ENCODE results near the gene PTK6. TPM values are rescaled to one million over a fixed set of nuclear protein-coding genes. Genes with fewer than 3 reads are reported as not detected.

The PTK6 gene
- total RNA-seq, 1 donor from 2014 or later: not detected

DNA sequence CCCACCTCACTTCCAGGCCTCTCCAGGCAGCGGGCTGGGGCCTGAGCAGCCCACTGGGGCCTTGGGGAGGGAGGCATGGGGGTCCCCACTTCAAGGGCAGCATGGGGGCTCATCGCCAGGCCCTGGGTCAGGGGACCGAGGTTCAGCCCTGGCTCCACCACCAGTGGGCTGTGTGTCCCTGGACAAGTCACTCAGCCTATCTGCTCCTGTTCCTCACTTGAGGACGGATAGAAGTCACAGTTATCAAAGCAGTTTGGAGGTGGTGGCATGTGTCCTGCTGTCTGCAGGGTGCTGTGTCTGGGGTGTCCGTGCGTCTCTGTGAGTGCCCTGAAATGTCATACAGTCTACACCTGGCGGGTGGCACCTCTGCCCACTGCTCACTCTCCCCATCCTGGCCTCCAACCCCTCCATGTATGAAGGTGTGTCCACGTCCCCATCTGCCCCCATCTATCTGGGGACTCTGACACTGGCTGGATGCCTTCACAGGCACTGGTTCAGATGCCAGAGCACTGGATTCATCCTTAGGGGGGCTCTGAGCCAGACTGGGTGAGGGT lies 41.9 kb downstream of the PTK6 start:
- Mint-ChIP-seq H3K36me3 (ENCODE audit: low read depth, unreplicated experiment) (peaks cover 15% of the 10 kb centered on the region), H3K27me3 (ENCODE audit: unreplicated experiment) (peaks cover 13% of the 10 kb centered on the region), H3K4me3 (ENCODE audit: unreplicated experiment) (no peak overlapping the region), H3K27ac (ENCODE audit: unreplicated experiment) (no peak overlapping the region), H3K9me3 (ENCODE audit: unreplicated experiment) (no peaks in the 10 kb centered on the region), H3K4me1 (ENCODE audit: unreplicated experiment) (no peaks in the 10 kb centered on the region)
- DNase-seq (ENCODE audit: low spot score): no peak
- TF ChIP-seq, protein P1, sequence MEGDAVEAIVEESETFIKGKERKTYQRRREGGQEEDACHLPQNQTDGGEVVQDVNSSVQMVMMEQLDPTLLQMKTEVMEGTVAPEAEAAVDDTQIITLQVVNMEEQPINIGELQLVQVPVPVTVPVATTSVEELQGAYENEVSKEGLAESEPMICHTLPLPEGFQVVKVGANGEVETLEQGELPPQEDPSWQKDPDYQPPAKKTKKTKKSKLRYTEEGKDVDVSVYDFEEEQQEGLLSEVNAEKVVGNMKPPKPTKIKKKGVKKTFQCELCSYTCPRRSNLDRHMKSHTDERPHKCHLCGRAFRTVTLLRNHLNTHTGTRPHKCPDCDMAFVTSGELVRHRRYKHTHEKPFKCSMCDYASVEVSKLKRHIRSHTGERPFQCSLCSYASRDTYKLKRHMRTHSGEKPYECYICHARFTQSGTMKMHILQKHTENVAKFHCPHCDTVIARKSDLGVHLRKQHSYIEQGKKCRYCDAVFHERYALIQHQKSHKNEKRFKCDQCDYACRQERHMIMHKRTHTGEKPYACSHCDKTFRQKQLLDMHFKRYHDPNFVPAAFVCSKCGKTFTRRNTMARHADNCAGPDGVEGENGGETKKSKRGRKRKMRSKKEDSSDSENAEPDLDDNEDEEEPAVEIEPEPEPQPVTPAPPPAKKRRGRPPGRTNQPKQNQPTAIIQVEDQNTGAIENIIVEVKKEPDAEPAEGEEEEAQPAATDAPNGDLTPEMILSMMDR (IDR thresholded peaks at IDR 0.05; ENCODE audit: unreplicated experiment): no peak

DNA sequence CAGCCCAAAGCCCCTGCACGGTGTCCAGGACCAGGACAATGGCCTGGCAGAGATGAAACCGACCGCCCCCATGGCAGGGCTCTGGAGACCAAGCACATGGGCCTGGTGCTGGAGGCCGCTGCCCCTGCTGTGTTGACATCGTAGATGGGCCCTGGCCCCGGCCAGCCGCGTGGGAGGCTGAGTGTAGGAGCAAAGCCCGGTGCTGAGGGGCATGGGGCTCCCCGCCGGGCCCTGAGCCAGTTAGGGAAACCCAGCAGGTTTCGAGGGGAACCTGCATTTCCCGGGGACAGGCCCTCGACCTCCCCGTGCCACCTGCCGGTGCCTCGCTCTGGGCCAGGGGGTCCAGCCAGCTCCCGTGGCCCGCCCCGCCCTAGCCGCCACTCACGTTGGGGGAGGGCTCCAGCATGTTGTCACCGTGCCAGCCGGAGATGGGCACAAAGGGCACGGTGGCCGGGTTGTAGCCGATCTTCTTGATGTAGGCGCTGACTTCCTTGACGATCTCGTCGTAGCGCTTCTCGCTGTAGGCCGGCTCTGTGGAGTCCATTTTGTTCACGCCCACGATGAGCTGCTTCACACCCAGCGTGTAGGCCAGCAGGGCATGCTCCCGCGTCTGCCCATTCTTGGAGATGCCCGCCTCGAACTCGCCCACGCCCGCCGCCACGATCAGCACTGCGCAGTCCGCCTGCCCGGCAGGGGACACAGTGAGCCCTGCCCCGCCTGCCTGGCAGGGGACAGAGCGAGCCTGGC lies 42.6 kb downstream of the PTK6 start:
- H3K27ac Mint-ChIP-seq (ENCODE audit: unreplicated experiment): no peak overlapping the region
- DNase-seq (ENCODE audit: low spot score): no peak
- no peaks in the 10 kb centered on the region for H3K4me1 Mint-ChIP-seq (ENCODE audit: unreplicated experiment)
- no peak overlapping the region for H3K4me3 Mint-ChIP-seq (ENCODE audit: unreplicated experiment)
- H3K36me3 Mint-ChIP-seq (ENCODE audit: low read depth, unreplicated experiment): peaks cover 15% of the 10 kb centered on the region
- H3K9me3 Mint-ChIP-seq (ENCODE audit: unreplicated experiment): no peaks in the 10 kb centered on the region
- H3K27me3 Mint-ChIP-seq (ENCODE audit: unreplicated experiment): peaks cover 13% of the 10 kb centered on the region
- TF ChIP-seq, protein P1 (IDR thresholded peaks at IDR 0.05; ENCODE audit: unreplicated experiment): no peak

DNA sequence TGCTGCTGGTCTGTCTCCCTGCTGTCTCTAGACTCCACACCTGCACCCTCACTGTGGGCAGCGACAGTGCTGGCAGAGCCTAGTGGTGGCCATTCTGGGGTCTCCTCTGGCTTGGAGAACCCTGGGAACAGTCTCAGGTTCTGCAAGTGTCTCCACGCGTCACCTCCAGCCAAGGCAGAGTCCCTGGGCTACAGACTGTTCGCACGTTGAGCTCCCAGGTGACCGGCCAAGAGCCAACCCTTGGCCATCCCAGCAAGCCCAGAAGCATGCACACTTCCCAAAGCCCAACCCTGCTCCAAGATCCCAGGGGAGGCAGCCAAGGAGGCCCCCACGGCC lies 43.1 kb downstream of the PTK6 start:
- Mint-ChIP-seq H3K9me3 (ENCODE audit: unreplicated experiment) (no peaks in the 10 kb centered on the region), H3K36me3 (ENCODE audit: low read depth, unreplicated experiment) (peaks cover 15% of the 10 kb centered on the region), H3K27ac (ENCODE audit: unreplicated experiment) (no peak overlapping the region), H3K4me3 (ENCODE audit: unreplicated experiment) (no peak overlapping the region), H3K27me3 (ENCODE audit: unreplicated experiment) (peaks cover 13% of the 10 kb centered on the region), H3K4me1 (ENCODE audit: unreplicated experiment) (no peaks in the 10 kb centered on the region)
- no peak for DNase-seq (ENCODE audit: low spot score)
- TF ChIP-seq, protein P1 (IDR thresholded peaks at IDR 0.05; ENCODE audit: unreplicated experiment): no peak

DNA sequence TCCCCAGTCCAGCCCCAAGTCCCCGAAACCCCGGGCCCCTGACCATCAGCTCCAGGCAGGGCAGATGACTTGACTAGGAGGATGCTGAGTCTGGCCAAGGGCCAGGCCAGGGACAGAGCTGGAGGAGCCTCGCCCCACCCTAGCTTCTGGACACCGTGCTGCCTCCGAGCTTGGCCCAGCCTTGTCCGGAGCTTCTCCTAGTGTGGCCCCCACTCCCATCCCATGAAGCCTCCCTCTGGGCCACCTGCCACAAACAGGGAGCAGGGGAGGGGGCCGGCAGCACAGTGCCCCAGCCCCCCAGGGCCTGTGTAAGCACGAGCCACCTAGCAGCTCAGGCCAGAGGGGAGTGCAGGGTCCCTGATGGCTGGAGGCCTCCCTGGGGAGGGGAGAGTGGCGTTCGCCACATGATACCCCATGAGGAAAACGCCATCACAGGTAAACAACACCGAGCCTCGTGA lies 43.6 kb downstream of the PTK6 start:
- H3K9me3 Mint-ChIP-seq (ENCODE audit: unreplicated experiment): no peaks in the 10 kb centered on the region
- no peak overlapping the region for H3K4me3 Mint-ChIP-seq (ENCODE audit: unreplicated experiment)
- H3K4me1 Mint-ChIP-seq (ENCODE audit: unreplicated experiment): no peaks in the 10 kb centered on the region
- H3K36me3 Mint-ChIP-seq (ENCODE audit: low read depth, unreplicated experiment): peaks cover 15% of the 10 kb centered on the region
- TF ChIP-seq, protein P1 (IDR thresholded peaks at IDR 0.05; ENCODE audit: unreplicated experiment): no peak
- H3K27ac Mint-ChIP-seq (ENCODE audit: unreplicated experiment): no peak overlapping the region
- DNase-seq (ENCODE audit: low spot score): no peak
- H3K27me3 Mint-ChIP-seq (ENCODE audit: unreplicated experiment): peaks cover 13% of the 10 kb centered on the region

DNA sequence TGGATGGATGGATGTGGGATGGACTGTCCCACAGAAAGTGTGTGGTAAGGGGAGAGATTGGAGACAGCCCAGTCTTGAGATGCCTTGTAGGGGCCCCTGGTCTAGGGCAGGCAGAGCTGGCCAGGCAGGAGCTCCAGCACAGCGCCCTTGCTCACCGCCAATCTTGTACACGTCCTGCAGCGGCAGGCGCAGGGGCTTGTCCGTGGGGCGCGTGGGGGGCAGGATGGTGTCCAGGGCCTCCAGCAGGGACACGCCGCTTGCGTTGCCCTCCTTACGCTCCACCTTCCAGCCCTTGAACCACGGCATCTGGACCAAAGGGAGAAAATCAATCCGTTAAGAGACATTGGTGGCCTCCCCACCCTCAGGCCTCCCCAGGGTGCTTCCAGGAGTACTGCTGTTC lies 44.2 kb downstream of the PTK6 start:
- no peak for DNase-seq (ENCODE audit: low spot score)
- Mint-ChIP-seq H3K4me1 (ENCODE audit: unreplicated experiment) (no peaks in the 10 kb centered on the region), H3K4me3 (ENCODE audit: unreplicated experiment) (no peak overlapping the region), H3K9me3 (ENCODE audit: unreplicated experiment) (no peaks in the 10 kb centered on the region), H3K27ac (ENCODE audit: unreplicated experiment) (no peak overlapping the region), H3K27me3 (ENCODE audit: unreplicated experiment) (peaks cover 13% of the 10 kb centered on the region), H3K36me3 (ENCODE audit: low read depth, unreplicated experiment) (peaks cover 15% of the 10 kb centered on the region)
- TF ChIP-seq, protein P1 (IDR thresholded peaks at IDR 0.05; ENCODE audit: unreplicated experiment): no peak
